ENCODE measurements around the gene EGFLAM.

The EGFLAM gene

DNA sequence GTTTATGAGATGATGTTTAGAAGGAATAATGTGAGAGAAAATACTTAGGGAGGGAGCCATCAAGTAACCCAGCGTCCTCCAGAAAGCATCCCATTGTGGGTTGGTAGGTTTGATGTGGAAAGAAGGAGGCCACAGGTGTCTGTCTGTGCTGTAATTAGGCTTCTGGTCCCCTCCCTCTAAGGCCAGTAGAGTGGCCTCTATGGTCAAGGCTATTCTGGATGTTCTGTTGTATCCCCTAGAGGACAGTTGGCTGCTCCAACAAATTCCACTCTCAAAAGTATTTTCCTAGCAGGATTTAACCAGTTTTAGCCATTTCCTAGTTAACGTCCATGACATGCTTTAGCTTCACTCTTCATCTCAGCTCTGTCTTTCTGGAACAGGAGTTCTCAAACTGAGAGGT, 106.5 kb downstream of the EGFLAM start:
- no peak overlapping the region for H3K4me3 ChIP-seq (ENCODE audit: low read length)
- no peak for TF ChIP-seq ZNF274 (IDR thresholded peaks at IDR 0.05; ENCODE audit: low read depth, low read length)

DNA sequence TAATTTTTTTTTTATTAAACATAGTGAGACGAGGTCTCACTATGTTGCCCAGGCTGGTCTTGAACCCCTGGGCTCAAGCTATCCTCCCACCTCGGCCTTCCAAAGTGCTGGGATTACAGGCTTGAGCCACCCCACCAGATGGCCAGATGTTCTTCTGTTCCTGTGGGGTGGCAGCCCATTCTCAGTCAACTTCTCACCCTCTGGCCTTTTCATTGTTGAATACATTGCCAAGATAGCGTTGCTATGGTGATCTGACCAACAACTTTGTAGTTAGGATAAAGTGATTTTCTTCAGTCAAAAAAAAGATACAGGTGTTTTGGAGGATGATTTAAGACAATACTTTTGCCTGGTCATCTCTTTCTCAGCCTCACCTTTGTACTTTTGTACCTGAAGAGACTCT, 109.1 kb downstream of the EGFLAM start:
- no peak for TF ChIP-seq ZNF274 (IDR thresholded peaks at IDR 0.05; ENCODE audit: low read depth, low read length)

DNA sequence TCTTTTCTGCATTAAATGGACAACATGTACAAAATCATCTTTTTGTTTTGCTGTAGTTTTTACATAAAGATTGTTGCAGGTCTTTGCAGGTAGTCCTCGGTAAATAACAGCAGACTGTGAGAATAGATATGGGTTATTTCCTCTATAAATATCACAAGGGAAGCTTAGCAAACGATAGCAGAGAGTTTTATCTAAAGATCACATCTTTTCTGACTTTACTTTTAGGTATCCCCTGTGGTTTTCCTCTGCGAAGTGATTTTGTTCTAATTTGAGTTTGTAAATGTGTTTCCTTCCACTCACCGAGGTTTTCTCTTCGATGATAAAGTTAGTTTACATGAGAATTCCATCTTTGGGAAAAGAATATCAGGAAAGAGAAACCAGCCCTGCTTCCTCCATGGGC, 109.6 kb downstream of the EGFLAM start:
- H3K4me3 ChIP-seq (ENCODE audit: low read length), result no peak overlapping the region
- TF ChIP-seq ZNF274 (IDR thresholded peaks at IDR 0.05; ENCODE audit: low read depth, low read length), result no peak

More for the DNA sequence above, 109.1 kb downstream of the EGFLAM start:
- H3K4me3 ChIP-seq (ENCODE audit: low read length), result no peak overlapping the region

DNA sequence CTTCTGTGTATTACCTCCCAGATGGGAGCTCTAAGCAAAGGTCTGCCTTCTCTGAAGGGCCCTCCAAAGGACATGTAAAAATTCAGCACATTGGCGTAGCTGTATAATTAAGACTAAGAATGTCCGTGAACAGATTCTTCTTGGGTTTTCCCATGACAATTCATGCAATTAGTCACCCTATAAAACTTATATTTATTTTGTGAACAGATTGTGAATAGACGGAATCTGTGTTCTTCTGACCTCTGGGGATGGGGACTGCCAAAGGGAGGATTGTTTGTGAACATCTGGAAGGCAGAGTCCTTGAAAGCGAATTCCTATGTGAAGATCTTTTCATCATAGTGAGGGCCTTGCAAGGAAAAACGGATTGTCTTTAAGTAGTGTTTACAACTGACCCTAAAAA, 111.3 kb downstream of the EGFLAM start:
- H3K4me3 ChIP-seq (ENCODE audit: low read length), result no peak overlapping the region
- no peak for TF ChIP-seq ZNF274 (IDR thresholded peaks at IDR 0.05; ENCODE audit: low read depth, low read length)

DNA sequence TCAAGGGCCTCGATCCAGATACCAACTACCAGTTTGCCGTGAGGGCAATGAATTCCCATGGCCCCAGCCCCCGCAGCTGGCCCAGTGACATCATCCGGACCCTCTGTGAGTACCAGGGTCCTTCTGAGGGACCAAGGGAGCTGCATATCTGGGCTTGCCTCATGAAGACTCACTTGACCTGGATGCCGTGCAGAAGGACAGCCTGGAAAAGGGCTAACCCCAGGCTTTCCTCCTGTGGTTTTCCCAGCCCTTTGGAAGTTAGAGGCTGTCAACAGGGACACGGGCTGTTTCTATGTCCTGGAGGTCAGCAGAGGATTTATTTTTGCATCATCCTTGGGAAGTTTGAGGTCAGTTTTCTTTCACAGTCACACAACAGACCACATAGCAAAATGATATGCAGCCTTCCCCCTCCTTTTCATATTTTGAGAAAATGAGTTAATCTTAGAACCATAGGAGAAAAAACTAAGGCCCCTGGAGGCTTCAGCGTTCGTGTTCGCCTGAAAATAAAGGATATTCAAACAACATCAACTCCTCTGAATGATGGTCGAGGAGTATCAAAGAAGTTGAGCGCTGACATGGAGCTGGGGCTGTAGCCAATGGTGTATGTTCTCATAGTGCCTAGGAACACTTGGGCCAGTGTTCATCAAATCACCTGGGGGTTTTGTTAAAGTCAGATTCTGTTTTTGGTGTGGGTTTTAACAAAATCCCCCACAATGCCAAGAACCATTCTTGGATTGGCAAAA, 112.2 kb downstream of the EGFLAM start:
- H3K4me3 ChIP-seq (ENCODE audit: low read length), result no peak overlapping the region
- no peak for TF ChIP-seq ZNF274 (IDR thresholded peaks at IDR 0.05; ENCODE audit: low read depth, low read length)

DNA sequence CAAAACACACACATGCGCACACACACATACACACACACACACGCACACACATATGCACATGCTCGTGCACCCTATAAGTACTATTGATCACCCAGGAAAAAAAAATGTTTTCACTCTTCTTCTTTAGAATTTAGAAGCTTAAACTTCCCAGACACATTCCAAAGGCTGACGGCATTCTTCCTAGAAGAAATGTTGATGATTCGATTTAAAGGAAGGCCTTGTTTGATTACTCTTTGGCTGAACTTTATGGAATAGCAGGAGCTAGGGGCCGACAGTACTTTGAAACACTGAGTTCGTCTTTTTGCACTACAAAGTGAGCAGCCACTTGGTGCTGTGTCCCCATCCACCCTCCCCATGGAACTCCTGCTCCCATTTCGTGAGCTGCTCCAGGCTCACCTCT, 113.2 kb downstream of the EGFLAM start:
- no peak overlapping the region for H3K4me3 ChIP-seq (ENCODE audit: low read length)
- no peak for TF ChIP-seq ZNF274 (IDR thresholded peaks at IDR 0.05; ENCODE audit: low read depth, low read length)

DNA sequence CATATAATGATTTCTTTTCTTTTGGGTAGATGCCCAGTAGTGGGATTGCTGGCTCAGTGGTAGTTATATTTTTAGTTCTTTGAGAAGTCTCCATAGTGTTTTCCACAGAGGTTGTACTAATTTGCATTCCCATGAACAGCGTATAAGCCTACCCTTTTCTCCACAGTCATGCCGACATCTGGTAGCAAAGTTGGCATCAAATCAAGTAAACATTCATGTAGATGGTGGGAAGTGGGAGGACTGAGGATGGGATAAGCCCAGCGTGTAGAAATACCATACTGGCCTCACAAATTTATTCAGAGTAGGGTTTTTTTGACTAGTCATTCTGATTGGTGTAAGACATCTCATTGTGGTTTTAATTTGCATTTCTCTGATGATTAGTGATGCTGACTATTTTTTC, 115.4 kb downstream of the EGFLAM start:
- H3K4me3 ChIP-seq (ENCODE audit: low read length), result no peak overlapping the region
- no peak for TF ChIP-seq ZNF274 (IDR thresholded peaks at IDR 0.05; ENCODE audit: low read depth, low read length)

DNA sequence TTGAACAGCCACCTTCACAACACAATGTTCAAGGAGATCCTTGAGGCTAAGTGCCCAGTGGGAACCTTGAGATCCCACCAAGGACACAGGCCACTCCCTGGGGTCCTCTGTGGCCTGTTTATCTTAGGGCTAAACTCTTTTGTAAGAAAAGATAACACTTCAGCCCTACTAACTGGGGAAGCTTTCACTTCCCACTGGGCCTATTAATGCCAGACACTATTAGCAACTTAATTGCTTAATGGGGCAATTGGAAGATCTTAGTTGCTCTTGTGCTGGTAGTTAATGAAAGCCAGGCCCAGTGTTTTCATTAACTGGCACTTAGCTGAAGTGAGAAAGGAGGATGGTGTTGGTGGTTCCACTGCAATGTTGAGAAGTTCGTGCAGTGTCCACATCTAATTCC, 117.1 kb downstream of the EGFLAM start:
- no peak overlapping the region for H3K4me3 ChIP-seq (ENCODE audit: low read length)
- no peak for TF ChIP-seq ZNF274 (IDR thresholded peaks at IDR 0.05; ENCODE audit: low read depth, low read length)

DNA sequence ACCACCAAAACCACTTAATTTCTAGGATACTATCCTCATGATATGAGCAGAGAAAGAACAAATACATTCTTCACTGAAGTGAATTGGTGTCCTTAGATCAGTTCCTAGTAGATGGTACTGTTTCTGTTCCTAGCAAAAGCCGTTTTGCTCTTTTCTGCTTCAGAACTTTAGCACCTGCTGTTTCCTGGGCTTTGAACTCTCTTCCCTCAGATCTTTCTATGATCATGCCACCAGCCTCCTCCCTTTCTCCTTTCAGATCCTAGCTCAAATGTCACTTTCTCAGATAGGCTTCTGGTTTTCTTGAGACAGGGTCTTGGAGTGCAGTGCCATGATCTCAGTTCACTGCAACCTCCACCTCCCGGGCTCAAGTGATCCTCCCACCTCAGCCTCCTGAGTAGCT, 118.0 kb downstream of the EGFLAM start:
- no peak for TF ChIP-seq ZNF274 (IDR thresholded peaks at IDR 0.05; ENCODE audit: low read depth, low read length)

DNA sequence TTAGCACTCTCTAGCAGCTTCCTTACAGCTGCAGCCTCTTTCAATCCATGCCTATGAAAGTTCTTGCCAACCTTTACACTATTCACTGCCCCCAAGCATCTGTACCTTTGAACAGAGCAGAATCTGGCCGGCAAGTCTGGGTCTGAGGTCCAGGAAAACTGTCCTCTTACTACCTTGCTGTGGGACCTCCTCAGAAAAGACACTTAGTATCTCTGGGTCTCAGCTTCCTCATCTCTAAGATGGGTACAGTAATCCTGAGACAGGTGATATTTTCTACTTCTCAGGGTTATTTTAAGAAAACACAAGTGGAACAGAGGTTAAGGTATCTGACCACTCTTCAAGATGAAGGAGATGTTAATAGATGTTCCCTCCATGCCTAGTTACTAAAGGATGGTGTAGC, 120.2 kb downstream of the EGFLAM start:
- H3K4me3 ChIP-seq (ENCODE audit: low read length), result no peak overlapping the region
- TF ChIP-seq ZNF274 (IDR thresholded peaks at IDR 0.05; ENCODE audit: low read depth, low read length), result no peak

More for the DNA sequence above, 118.0 kb downstream of the EGFLAM start:
- H3K4me3 ChIP-seq (ENCODE audit: low read length), result no peak overlapping the region

DNA sequence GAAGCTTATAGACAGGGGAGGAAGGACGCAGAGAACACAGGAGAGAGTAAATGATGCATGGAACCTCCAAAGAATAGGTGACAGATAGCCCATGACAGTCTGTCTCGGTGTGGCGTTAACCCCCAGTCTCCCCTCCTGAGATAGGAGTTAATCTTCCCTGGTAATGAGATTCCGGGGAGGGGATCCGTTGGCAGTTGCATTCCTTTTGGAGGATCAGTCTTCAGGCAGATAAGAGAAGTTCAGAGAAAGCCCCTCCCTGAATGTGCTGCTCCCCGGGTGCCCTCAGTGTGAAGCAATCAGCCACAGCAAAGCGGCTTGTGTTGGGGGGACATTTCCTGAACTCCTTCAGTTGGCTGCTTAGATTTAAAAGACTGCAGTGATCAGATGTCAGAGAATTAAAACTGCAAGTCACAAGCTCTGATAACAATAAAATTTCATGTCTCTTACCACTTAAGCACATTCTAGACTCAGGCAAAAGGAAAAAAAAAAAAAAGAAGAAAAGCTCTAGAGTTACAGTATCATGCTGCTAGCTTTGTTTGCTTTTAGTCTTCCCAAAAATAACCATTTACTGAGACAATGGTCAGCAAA, 121.1 kb downstream of the EGFLAM start:
- H3K4me3 ChIP-seq (ENCODE audit: low read length), result no peak overlapping the region

DNA sequence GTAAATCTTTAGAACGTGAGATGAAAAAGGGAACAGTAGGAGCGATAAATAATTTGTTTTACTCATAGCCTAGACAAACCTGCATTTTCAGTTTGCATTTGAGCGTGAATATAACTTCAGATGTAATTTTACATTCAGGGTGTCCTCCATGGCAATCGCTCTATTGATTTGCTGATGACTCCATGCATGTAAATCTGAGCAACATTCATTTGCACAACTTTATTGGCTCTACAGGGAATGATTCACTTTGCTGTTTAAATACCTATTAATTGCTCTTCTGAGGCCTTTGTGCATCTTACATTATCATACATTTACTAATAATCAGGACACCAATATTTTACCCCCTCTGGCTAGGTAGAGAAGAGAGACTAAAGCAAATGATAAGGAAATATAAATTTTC, 122.2 kb downstream of the EGFLAM start:
- no peak for TF ChIP-seq ZNF274 (IDR thresholded peaks at IDR 0.05; ENCODE audit: low read depth, low read length)
- H3K4me3 ChIP-seq (ENCODE audit: low read length), result no peak overlapping the region

More for the DNA sequence above, 121.1 kb downstream of the EGFLAM start:
- no peak for TF ChIP-seq ZNF274 (IDR thresholded peaks at IDR 0.05; ENCODE audit: low read depth, low read length)

DNA sequence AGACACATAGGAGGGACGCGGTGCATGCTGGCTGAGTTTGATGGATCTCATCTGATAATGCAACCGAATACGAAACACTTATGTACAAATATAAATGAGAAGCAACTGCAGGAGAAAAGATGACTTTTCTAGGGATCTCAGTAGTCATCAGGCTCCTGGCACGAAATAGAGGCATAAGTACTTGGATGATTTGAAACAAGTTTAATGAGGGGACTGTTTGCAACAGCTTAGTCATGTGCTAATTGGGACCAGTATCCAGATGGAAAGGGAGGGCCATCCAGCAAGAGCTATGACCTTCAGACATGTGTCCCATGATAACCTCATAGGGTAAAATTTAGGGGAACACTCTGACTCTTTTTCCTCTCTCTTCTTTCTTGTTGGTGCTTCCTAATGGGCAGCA, 123.0 kb downstream of the EGFLAM start:
- H3K4me3 ChIP-seq (ENCODE audit: low read length), result no peak overlapping the region
- TF ChIP-seq ZNF274 (IDR thresholded peaks at IDR 0.05; ENCODE audit: low read depth, low read length), result no peak

DNA sequence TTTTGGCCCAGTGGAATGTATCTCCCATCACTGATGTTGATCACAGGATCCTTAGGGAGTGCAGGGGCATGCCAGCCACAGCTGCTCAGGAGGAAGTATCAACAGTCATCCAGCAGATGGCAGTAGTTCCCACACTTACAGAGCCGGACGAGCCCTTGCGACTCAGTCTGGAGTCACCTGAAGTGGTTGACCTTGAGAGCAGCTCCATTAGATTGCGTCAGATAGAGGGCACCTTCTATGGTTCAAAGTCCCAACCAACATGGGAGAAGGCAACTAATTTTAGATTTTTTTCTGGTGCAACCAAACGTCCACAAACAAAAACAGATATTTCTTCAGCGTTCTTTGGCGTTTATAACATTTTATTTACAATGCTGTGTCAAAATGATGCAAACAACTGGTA, 124.5 kb downstream of the EGFLAM start:
- TF ChIP-seq ZNF274 (IDR thresholded peaks at IDR 0.05; ENCODE audit: low read depth, low read length), result no peak

DNA sequence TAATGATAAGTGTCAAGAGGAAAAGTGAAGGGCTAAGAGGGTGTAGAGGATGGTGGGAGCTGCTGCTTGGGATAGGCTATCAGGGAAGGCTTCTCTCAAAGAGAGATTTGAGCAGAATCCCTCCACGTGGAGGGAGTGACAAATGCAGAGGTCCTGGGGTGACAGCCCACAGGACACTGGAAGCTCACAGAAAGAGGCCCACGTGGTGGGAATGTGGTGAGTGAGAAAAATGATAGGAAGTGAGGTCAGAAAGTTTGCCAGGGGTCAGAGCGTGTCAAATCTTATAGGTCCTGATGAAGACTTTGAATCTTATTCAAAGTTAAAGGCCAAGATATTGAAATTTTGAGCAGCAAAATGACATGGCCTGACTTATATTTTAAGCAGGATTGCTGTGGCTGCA, 125.3 kb downstream of the EGFLAM start:
- TF ChIP-seq ZNF274 (IDR thresholded peaks at IDR 0.05; ENCODE audit: low read depth, low read length), result no peak

More for the DNA sequence above, 124.5 kb downstream of the EGFLAM start:
- no peak overlapping the region for H3K4me3 ChIP-seq (ENCODE audit: low read length)

More for the DNA sequence above, 125.3 kb downstream of the EGFLAM start:
- no peak overlapping the region for H3K4me3 ChIP-seq (ENCODE audit: low read length)
